Liver (tissue), 3 donors: ENCODE data around the gene URI1.

Experiments used
- EGR1 ChIP-seq, 2 donors: IDR thresholded peaks; 2 replicates each; pipeline ENCODE4 v1.6.1; 2016 to 2018; ENCODE audit warnings: antibody characterized with exemption in 2 of 2, low read depth in 2 of 2
- GABPA ChIP-seq, 2 donors: IDR thresholded peaks in 1 of 2; conservative IDR thresholded peaks in 1 of 2; 2 replicates each; pipeline ENCODE4 v1.6.1; 2016; ENCODE audit warnings: antibody characterized with exemption in 2 of 2, mild to moderate bottlenecking in 1 of 2, moderate library complexity in 1 of 2
- JUND ChIP-seq, 2 donors: IDR thresholded peaks; 2 replicates each; pipeline ENCODE4 v1.6.1; 2016; ENCODE audit warnings: antibody characterized with exemption in 2 of 2
- RXRA ChIP-seq, 2 donors: IDR thresholded peaks; 2 replicates each; pipeline ENCODE4 v1.6.1; 2017 to 2018; ENCODE audit warnings: antibody characterized with exemption in 2 of 2, mild to moderate bottlenecking in 1 of 2
- SP1 ChIP-seq: IDR thresholded peaks from 2 replicates; pipeline ENCODE4 v1.6.1; 2018; ENCODE audit warnings: antibody characterized with exemption, mild to moderate bottlenecking
- YY1 ChIP-seq: IDR thresholded peaks from 2 replicates; pipeline ENCODE4 v1.6.1; 2016; ENCODE audit warnings: antibody characterized with exemption, mild to moderate bottlenecking
- TF ChIP-seq, protein P1 (sequence below): fragments of 150-350 bp; IDR thresholded peaks from 2 replicates; pipeline ENCODE4 v1.5.1; 2017; ENCODE audit warnings: improper control_type of control experiment, low read depth, low read length; ENCODE audit not compliant: missing input control
- donor health status: healthy.
- donor health status: healthy.

DNA sequence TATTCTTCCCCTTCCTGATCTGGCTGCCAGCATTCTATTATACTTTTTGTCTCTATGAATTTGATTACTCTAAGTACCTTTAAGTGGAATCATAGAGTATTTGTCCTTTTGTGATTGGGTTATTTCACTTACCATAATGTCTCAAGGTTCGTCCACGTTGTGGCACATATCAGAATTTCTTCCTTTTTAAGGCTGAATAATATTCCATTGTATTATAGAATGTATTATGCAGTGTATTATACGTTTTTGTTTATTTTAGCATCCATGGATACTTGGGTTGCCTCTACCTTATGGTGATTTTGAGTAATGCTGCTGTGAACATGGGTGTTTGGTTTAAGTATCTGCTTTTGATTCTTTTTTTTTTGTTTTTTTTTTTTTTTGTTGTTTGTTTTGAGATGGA, 19.3 kb downstream of the URI1 start:
- TF ChIP-seq, protein P1, sequence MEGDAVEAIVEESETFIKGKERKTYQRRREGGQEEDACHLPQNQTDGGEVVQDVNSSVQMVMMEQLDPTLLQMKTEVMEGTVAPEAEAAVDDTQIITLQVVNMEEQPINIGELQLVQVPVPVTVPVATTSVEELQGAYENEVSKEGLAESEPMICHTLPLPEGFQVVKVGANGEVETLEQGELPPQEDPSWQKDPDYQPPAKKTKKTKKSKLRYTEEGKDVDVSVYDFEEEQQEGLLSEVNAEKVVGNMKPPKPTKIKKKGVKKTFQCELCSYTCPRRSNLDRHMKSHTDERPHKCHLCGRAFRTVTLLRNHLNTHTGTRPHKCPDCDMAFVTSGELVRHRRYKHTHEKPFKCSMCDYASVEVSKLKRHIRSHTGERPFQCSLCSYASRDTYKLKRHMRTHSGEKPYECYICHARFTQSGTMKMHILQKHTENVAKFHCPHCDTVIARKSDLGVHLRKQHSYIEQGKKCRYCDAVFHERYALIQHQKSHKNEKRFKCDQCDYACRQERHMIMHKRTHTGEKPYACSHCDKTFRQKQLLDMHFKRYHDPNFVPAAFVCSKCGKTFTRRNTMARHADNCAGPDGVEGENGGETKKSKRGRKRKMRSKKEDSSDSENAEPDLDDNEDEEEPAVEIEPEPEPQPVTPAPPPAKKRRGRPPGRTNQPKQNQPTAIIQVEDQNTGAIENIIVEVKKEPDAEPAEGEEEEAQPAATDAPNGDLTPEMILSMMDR = no peak
- TF ChIP-seq YY1 (no peak), GABPA (IDR thresholded peaks at IDR 0.05 in 1 of 2, conservative IDR thresholded peaks at IDR 0.05 in 1 of 2) (no peak), EGR1 (IDR thresholded peaks at IDR 0.05; ENCODE audit: low read depth in 2 of 2) (no peak), RXRA (IDR thresholded peaks at IDR 0.05) (no peak), SP1 (no peak), JUND (IDR thresholded peaks at IDR 0.05) (no peak)
